Esophagus squamous epithelium (tissue), 5 donors: ENCODE results near the gene OPHN1. TPM values are rescaled to one million over a fixed set of nuclear protein-coding genes. Genes with fewer than 3 reads are reported as not detected.

Experiments
- DNase-seq: peaks from one replicate; lab custom pipeline; 2025; lab: John Stamatoyannopoulos, UW
- H3K27ac ChIP-seq, 4 donors: fragments of 200-600 bp; sonication (generic); one replicate each; pipeline ENCODE4 v1.5.1; 2016 to 2019; ENCODE audit warnings: mild to moderate bottlenecking in 1 of 4
- H3K27me3 ChIP-seq, 4 donors: fragments of 200-600 bp; sonication (generic); 1 replicate in 3 of 4; 2 replicates in 1 of 4; pipeline versions ENCODE4 v1.5.1 to v1.6.0; 2017 to 2021; ENCODE audit warnings: antibody characterized with exemption in 1 of 4
- H3K36me3 ChIP-seq, 3 donors: fragments of 200-600 bp; sonication (generic); one replicate each; pipeline ENCODE4 v1.5.1; 2016 to 2019
- H3K4me1 ChIP-seq, 3 donors: fragments of 200-600 bp; sonication (generic); one replicate each; pipeline ENCODE4 v1.5.1; 2017 to 2019
- H3K4me3 ChIP-seq, 4 donors: fragments of 200-600 bp; sonication (generic); 1 replicate in 3 of 4; 2 replicates in 1 of 4; pipeline ENCODE4 v1.5.1; 2016 to 2019; ENCODE audit warnings: mild to moderate bottlenecking in 2 of 4, moderate library complexity in 1 of 4
- H3K9me3 ChIP-seq, 3 donors: fragments of 200-600 bp; sonication (generic); one replicate each; pipeline ENCODE4 v1.5.1; 2016 to 2019
- POLR2A ChIP-seq, 4 donors: fragments of 450-650 bp; IDR thresholded peaks; one replicate each; pipeline ENCODE4 v1.6.1; 2017; ENCODE audit warnings: antibody characterized with exemption in 4 of 4, mild to moderate bottlenecking in 4 of 4, moderate library complexity in 3 of 4
- WGBS, 2 donors: methylation state at CpG; one replicate each; pipeline ENCODE4 v1.1.5; 2018; 5-methylcytosine and 5-hydroxymethylcytosine counted together
- intact Hi-C: fragments of 100-400 bp; cut with DNase I; formaldehyde crosslinking; loops from one replicate; pipeline ENCODE4 v1.15.0; 2022
- total RNA-seq, 4 donors: library from RNA; depleted of rRNA; stranded (reverse); fragments of >200 nt; gene quantifications; one replicate each; pipeline ENCODE4 v1.1.0, GENCODE V29; 2016
- TF ChIP-seq, protein P1 (sequence below), 6 experiments: fragments of 450-650 bp in 4 of 6; fragments of 200-600 bp in 2 of 6; sonication (generic) in 2 of 6; IDR thresholded peaks; one replicate each; pipeline ENCODE4 v1.5.1; 2016 to 2019; ENCODE audit warnings: antibody characterized with exemption in 6 of 6, mild to moderate bottlenecking in 4 of 6, moderate library complexity in 4 of 6
- donor health status: DM: yes; HTN: yes; CAD: no.

Gene OPHN1
- total RNA-seq, 4 donors from 2014 or later, result 2.6 to 6.5 (median 4.4) TPM

DNA sequence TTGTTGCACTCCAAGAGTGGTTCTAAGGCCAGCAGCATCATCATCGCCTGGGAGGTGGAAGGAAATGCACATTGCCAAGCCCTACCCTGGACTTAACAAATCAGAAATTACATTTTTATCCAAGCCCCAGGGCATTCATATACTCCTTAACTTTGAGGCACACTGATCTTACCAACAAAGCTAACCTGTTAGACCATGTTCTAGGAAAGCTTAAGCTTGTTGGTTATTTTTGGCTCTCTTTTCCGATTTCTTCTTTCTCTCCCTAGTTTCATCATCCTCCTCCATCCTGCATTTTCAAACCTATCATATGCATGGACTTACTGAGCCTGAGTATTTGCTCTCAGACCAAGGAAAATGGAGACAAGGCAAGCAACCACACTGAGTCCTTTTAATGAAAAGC is 133.4 kb downstream of the OPHN1 start:
- Histone ChIP-seq H3K4me1 (no peaks in the 10 kb centered on the region), H3K9me3 (no peaks in the 10 kb centered on the region), H3K4me3 (no peak overlapping the region), H3K27ac (no peak overlapping the region), H3K36me3 (no peaks in the 10 kb centered on the region), H3K27me3 (no peaks in the 10 kb centered on the region)
- 36 to 55% methylated on average over 1 to 2 of the region's 2 CpGs for WGBS, 2 donors
- TF ChIP-seq POLR2A (IDR thresholded peaks at IDR 0.05), result no peak
- TF ChIP-seq, protein P1, sequence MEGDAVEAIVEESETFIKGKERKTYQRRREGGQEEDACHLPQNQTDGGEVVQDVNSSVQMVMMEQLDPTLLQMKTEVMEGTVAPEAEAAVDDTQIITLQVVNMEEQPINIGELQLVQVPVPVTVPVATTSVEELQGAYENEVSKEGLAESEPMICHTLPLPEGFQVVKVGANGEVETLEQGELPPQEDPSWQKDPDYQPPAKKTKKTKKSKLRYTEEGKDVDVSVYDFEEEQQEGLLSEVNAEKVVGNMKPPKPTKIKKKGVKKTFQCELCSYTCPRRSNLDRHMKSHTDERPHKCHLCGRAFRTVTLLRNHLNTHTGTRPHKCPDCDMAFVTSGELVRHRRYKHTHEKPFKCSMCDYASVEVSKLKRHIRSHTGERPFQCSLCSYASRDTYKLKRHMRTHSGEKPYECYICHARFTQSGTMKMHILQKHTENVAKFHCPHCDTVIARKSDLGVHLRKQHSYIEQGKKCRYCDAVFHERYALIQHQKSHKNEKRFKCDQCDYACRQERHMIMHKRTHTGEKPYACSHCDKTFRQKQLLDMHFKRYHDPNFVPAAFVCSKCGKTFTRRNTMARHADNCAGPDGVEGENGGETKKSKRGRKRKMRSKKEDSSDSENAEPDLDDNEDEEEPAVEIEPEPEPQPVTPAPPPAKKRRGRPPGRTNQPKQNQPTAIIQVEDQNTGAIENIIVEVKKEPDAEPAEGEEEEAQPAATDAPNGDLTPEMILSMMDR (IDR thresholded peaks at IDR 0.05), result no peak
- intact Hi-C loops, result no loop called here
- no peak for DNase-seq

DNA sequence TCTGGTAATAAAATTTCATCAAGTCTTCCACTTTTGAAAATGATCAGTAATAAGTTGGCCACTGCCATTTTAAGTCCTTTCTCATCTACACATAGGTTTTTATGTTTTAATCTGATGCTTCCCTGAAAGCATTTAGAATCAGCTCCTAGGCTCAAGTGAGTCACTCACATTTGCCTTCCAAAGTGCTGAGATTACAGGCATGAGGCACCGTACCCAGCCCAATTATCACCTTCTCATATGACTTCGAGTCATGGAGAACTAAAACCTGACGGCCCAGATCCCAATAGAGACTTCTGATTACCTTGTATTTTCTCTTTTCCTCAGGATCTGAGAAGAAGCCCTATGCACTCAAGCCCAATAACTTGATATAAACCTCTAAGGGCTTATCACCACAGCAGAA is 140.8 kb downstream of the OPHN1 start:
- Histone ChIP-seq H3K27me3 (no peaks in the 10 kb centered on the region), H3K4me3 (no peak overlapping the region), H3K9me3 (no peaks in the 10 kb centered on the region), H3K4me1 (no peaks in the 10 kb centered on the region), H3K36me3 (no peaks in the 10 kb centered on the region), H3K27ac (no peak overlapping the region)
- TF ChIP-seq, protein P1 (IDR thresholded peaks at IDR 0.05), result no peak
- TF ChIP-seq POLR2A (IDR thresholded peaks at IDR 0.05), result no peak
- 28 to 46% methylated on average over 3 of the region's 3 CpGs for WGBS, 2 donors
- DNase-seq, result no peak
- intact Hi-C loops, result no loop called here

DNA sequence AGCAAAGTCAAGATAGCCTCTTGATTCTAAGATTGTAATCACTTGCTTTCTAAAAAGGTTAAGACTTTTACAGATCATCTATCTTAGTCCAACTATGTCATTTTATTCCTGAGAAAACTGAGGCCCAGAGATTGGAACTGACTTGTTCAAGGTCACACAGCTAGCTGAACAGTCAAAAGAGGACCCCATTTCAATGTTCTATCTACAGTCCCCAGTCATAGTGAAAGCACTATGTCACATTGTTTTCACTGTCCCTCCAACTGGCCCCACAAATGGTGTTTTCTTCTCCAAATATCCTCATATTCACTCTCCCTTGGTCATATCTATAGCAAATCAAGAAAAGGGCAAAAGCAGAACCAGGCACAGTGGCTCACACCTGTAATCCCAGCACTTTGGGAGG is 145.2 kb downstream of the OPHN1 start:
- H3K36me3 ChIP-seq, result no peaks in the 10 kb centered on the region
- TF ChIP-seq, protein P1 (IDR thresholded peaks at IDR 0.05), result no peak
- TF ChIP-seq POLR2A (IDR thresholded peaks at IDR 0.05), result no peak
- intact Hi-C loops, result no loop called here
- H3K27ac ChIP-seq, result no peak overlapping the region
- no peaks in the 10 kb centered on the region for H3K27me3 ChIP-seq
- no peaks in the 10 kb centered on the region for H3K9me3 ChIP-seq
- DNase-seq, result no peak
- H3K4me1 ChIP-seq, result no peaks in the 10 kb centered on the region
- no peak overlapping the region for H3K4me3 ChIP-seq

DNA sequence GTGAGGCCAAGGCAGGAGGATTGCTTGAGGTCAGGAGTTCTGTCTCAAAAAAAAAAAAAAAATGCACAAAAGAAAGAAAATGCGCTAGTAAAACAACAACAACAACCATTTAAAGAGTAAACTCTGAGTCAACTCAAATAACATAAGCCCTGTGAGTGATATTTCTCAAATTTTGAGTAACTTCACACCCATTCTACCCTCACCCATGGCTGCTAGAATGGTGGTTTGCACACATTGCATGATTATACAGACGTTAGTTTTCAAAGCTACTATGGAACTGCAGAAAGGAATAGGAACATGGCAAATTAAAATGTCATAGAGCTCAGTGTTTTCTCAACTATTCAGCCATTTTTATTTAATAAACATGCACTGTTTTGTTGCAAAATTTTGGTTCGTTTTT is 145.9 kb downstream of the OPHN1 start:
- 64 to 82% methylated on average over 3 of the region's 3 CpGs for WGBS, 2 donors
- TF ChIP-seq, protein P1 (IDR thresholded peaks at IDR 0.05), result no peak
- intact Hi-C loops, result no loop called here
- H3K27me3 ChIP-seq, result no peaks in the 10 kb centered on the region
- H3K36me3 ChIP-seq, result no peaks in the 10 kb centered on the region
- no peaks in the 10 kb centered on the region for H3K9me3 ChIP-seq
- no peak overlapping the region for H3K27ac ChIP-seq
- no peak overlapping the region for H3K4me3 ChIP-seq
- no peaks in the 10 kb centered on the region for H3K4me1 ChIP-seq
- DNase-seq, result no peak

DNA sequence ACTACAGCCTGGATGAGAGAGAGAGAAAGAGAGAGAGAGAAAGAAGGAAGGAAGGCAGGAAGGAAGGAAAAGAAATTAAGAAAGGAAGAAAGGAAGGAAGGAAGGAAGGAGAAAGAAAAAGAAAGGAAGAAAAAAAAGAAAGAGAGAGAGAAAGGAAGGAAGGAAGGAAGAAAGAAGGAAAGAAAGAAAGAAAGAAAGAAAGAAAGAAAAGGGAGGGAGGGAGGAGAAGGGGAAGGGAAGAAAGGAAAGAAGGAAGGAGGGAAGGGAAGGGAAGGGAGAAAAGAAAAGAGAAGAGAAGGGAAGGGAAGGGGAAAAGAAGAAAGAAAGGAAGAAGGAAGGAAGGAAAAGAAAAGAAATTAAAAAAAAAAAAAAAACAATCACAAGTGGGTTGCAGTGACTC is 146.3 kb downstream of the OPHN1 start:
- no peaks in the 10 kb centered on the region for H3K4me1 ChIP-seq
- no peaks in the 10 kb centered on the region for H3K9me3 ChIP-seq
- H3K36me3 ChIP-seq, result no peaks in the 10 kb centered on the region
- DNase-seq, result no peak
- intact Hi-C loops, result no loop called here
- TF ChIP-seq, protein P1 (IDR thresholded peaks at IDR 0.05), result no peak
- no peak for TF ChIP-seq POLR2A (IDR thresholded peaks at IDR 0.05)
- H3K27me3 ChIP-seq, result no peaks in the 10 kb centered on the region
- no peak overlapping the region for H3K4me3 ChIP-seq
- no peak overlapping the region for H3K27ac ChIP-seq
